Measurements from ENCODE around the gene HTT.

DNA sequence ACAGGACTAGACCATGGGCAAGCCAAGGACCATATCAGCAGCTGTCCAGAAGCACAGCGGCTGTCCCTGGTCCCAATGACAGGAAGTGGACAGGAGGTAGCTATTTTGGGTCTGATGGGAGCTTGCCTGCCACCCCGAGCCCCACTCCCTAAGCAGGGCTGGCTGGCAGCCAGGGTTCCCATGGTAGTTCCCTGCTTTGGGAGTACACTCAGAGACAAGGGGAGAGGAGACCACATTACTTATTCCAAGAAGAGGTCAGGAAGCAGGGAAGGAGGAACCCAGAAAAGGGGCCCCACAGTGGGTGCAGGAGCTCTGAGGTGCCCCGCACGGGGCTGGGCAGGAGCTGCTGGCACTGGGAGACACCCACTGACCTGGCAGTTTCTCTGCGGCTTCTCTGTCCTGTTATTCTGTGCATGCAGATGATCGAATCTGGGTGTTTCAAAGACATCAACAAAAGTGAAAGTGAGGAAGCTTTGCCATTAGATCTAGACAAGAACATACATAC lies 36.5 kb upstream of the HTT start:
- TF ChIP-seq, protein P1, sequence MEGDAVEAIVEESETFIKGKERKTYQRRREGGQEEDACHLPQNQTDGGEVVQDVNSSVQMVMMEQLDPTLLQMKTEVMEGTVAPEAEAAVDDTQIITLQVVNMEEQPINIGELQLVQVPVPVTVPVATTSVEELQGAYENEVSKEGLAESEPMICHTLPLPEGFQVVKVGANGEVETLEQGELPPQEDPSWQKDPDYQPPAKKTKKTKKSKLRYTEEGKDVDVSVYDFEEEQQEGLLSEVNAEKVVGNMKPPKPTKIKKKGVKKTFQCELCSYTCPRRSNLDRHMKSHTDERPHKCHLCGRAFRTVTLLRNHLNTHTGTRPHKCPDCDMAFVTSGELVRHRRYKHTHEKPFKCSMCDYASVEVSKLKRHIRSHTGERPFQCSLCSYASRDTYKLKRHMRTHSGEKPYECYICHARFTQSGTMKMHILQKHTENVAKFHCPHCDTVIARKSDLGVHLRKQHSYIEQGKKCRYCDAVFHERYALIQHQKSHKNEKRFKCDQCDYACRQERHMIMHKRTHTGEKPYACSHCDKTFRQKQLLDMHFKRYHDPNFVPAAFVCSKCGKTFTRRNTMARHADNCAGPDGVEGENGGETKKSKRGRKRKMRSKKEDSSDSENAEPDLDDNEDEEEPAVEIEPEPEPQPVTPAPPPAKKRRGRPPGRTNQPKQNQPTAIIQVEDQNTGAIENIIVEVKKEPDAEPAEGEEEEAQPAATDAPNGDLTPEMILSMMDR (IDR thresholded peaks at IDR 0.05; ENCODE audit: low read depth, low read length, poor library complexity, severe bottlenecking), result no peak
- no peak for TF ChIP-seq EZH2phosphoT487 (IDR thresholded peaks at IDR 0.05; ENCODE audit: borderline replicate concordance, low read length)
